ENCODE measurements around the gene CITED2. TPM values are rescaled to one million over a fixed set of nuclear protein-coding genes. Genes with fewer than 3 reads are reported as not detected.

Gene CITED2
- total and polyA plus RNA-seq, 2 of the 8 experiments (the other 6 are each of a cell fraction or from before 2014, with no cell fraction given) = 89.1 to 115 TPM

DNA sequence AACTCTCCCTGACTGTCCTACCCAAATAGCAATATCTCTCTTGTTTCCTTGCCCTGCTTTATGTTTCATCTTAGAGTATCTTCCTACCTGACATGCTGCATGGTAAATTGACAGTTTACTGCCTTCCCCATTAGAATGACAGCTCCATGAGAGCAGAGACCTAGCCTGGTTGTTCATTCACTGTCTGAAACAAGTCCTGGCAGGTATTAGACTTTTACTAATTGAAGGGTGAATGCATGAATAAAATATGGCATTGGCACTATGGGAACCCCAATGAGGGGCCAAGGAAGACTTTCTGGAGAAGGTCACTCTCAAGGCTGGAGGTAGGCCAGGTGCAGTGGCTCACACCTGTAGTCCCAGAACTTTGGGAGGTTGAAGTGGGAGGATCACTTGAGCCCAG lies 3.8 kb upstream of the CITED2 start:
- Histone ChIP-seq H2BK20ac (ENCODE audit: low read length) (no peak overlapping the region), H3K27me3 (replicated peaks in 1 of 4; ENCODE audit: control insufficient read depth in 3 of 4, extremely low read depth in 1 of 4, insufficient read depth in 3 of 4, low read length in 3 of 4) (0 out of 7 replicates have a peak, but pooled peaks cover 0 to 3% (median 0%) of the 10 kb centered on the region in 4 experiments), H2AFZ (ENCODE audit: low read length) (no peak overlapping the region), H4K91ac (replicated peaks; ENCODE audit: insufficient read length, low read length) (no peak overlapping the region), H3K4me3 (ENCODE audit: extremely low read depth in 1 of 4, insufficient read depth in 2 of 4, low read depth in 3 of 4, low read length in 4 of 4) (no peak overlapping the region), H3K4ac (replicated peaks; ENCODE audit: insufficient read length, low read depth, low read length) (no peak overlapping the region), H3K79me1 (ENCODE audit: low read depth, low read length) (no peaks in the 10 kb centered on the region), H3K27ac (ENCODE audit: low read depth, low read length) (no peak overlapping the region), H3K23ac (ENCODE audit: insufficient read length) (no peak overlapping the region), H3K9ac (replicated peaks in 1 of 4; ENCODE audit: extremely low read depth in 1 of 4, low read depth in 3 of 4, low read length in 3 of 4) (no peak overlapping the region), H3K9me3 (ENCODE audit: insufficient read depth in 2 of 2, low read depth in 1 of 2, low read length in 1 of 2) (no peaks in the 10 kb centered on the region), H3K56ac (replicated peaks; ENCODE audit: insufficient read length, low read depth, low read length) (no peak overlapping the region), H2BK120ac (replicated peaks; ENCODE audit: low read depth, low read length) (no peak overlapping the region), H3K79me2 (ENCODE audit: control insufficient read depth in 1 of 2, insufficient read depth in 2 of 2, low read length in 2 of 2) (peaks cover under 1 to 12% of the 10 kb centered on the region in 2 experiments; a peak in 3 of 4 replicates), H3K23me2 (ENCODE audit: low read depth, low read length) (peaks cover 16% of the 10 kb centered on the region), H3K36me3 (ENCODE audit: control insufficient read depth in 2 of 4, insufficient read depth in 4 of 4, low read length in 3 of 4) (peaks cover 0 to 7% (median 2%) of the 10 kb centered on the region in 4 experiments; a peak in 4 of 8 replicates), H2AK5ac (ENCODE audit: low read depth, low read length) (no peak overlapping the region), H4K20me1 (replicated peaks in 1 of 2; ENCODE audit: control insufficient read depth in 1 of 2, insufficient read depth in 2 of 2, low read length in 2 of 2) (peaks cover 0 to 5% of the 10 kb centered on the region in 2 experiments), H3K4me2 (ENCODE audit: insufficient read depth in 1 of 2, low read depth in 2 of 2, low read length in 2 of 2) (no peak overlapping the region), H2BK12ac (ENCODE audit: low read depth, low read length) (no peak overlapping the region), H3K14ac (ENCODE audit: insufficient read length) (no peak overlapping the region), H2BK15ac (ENCODE audit: low read length) (no peak overlapping the region), H3K4me1 (replicated peaks in 1 of 4; ENCODE audit: control insufficient read depth in 3 of 4, insufficient read depth in 4 of 4, low read length in 3 of 4) (peaks cover 7 to 9% (median 8%) of the 10 kb centered on the region in 4 experiments; a peak in 6 of 7 replicates), H2BK5ac (ENCODE audit: low read depth, low read length) (no peak overlapping the region), H4K8ac (ENCODE audit: extremely low read depth, insufficient read depth, low read length) (no peak overlapping the region), H4K5ac (ENCODE audit: insufficient read length, low read depth, low read length) (no peak overlapping the region), H3K18ac (ENCODE audit: extremely low read depth, low read length) (no peak overlapping the region)
- ChIA-PET CTCF (ENCODE audit: partially characterized antibody) (interaction anchor here (0.6 to 1.0 kb wide), 2 partner anchors 99 to 405 kb away, joined by 3 read pairs; no protein-coding TSS in a partner anchor), POLR2A (ENCODE audit: partially characterized antibody) (interaction anchor here (1.3 kb wide), 1 partner anchor 18 kb away, joined by 3 read pairs; no protein-coding TSS in a partner anchor)
- TF ChIP-seq RBBP5 (IDR thresholded peaks at IDR 0.05; ENCODE audit: borderline replicate concordance, low read depth, low read length) (no peak), RFX5 (IDR thresholded peaks at IDR 0.05; ENCODE audit: borderline replicate concordance, low read depth, low read length) (no peak), EZH2 (IDR thresholded peaks at IDR 0.05; ENCODE audit: low read depth, low read length, severe bottlenecking) (no peak), SIX5 (IDR thresholded peaks at IDR 0.05; ENCODE audit: low read depth, low read length) (no peak), POLR2AphosphoS5 (IDR thresholded peaks at IDR 0.05; ENCODE audit: low read depth, low read length) (no peak), SP2 (IDR thresholded peaks at IDR 0.05; ENCODE audit: low read length) (no peak), CEBPB (IDR thresholded peaks at IDR 0.05; ENCODE audit: low read depth, low read length) (no peak), ASH2L (IDR thresholded peaks at IDR 0.05; ENCODE audit: low read length) (no peak), NRF1 (IDR thresholded peaks at IDR 0.05; ENCODE audit: low read depth, low read length) (no peak), CBX8 (IDR thresholded peaks at IDR 0.05; ENCODE audit: borderline replicate concordance, low read depth, low read length) (no peak), SP4 (IDR thresholded peaks at IDR 0.05; ENCODE audit: low read length) (no peak)
- TF ChIP-seq, protein P1, sequence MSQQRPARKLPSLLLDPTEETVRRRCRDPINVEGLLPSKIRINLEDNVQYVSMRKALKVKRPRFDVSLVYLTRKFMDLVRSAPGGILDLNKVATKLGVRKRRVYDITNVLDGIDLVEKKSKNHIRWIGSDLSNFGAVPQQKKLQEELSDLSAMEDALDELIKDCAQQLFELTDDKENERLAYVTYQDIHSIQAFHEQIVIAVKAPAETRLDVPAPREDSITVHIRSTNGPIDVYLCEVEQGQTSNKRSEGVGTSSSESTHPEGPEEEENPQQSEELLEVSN (IDR thresholded peaks at IDR 0.05) = no peak
- no peak for FAIRE-seq
- DNase-seq (ENCODE audit: low read depth in 1 of 2, low spot score in 2 of 2) = no peak
